Activated gamma-delta T cell treated with Interleukin-2 at 50 U/mL for 16 hours (primary cell): Measurements from ENCODE around the gene CAPG.

Source experiments
- DNase-seq: peaks from one replicate; pipeline ENCODE4 v3.0.0-alpha.2; 2020

Gene CAPG

DNA sequence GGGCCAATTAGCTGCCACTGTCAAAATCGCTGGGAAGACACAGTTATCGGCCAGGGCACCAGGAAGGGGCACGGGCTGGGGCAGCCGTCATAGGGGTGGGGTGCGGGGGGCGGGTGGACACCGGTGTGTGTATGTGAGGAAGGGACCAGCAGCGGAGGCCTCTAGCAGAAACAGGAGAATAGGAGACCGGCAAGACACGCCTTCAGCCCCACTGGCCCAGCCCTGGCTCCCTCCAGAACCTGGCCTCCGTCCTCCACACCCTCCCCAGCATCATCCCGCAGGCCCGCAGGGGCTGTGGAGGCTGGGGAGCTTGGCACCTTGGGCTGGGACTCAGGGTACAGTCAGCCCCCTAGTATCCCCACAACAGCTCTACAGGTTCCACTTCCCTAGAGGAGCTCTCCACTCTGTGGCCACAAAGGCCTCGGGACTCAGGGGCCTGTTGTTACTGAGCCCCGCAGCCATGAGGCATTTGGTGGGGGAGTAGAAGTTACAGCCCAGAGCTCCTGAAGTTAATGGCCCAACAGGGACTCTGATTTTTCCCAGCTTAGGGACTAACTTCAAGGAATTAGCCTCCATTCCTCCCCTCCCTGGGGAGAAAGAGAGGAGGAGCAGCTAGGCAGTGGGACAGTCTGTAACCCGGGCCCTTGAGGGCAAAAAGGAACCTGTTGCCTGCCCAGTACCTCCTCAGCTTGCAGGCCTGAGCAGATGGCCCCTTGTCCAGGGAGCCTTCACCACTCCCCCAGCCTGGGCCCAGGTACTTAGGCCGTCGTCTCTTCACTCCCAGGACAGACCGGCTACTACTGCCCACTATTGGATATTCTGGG lies 28.2 kb upstream of the CAPG start:
- no peak for DNase-seq

DNA sequence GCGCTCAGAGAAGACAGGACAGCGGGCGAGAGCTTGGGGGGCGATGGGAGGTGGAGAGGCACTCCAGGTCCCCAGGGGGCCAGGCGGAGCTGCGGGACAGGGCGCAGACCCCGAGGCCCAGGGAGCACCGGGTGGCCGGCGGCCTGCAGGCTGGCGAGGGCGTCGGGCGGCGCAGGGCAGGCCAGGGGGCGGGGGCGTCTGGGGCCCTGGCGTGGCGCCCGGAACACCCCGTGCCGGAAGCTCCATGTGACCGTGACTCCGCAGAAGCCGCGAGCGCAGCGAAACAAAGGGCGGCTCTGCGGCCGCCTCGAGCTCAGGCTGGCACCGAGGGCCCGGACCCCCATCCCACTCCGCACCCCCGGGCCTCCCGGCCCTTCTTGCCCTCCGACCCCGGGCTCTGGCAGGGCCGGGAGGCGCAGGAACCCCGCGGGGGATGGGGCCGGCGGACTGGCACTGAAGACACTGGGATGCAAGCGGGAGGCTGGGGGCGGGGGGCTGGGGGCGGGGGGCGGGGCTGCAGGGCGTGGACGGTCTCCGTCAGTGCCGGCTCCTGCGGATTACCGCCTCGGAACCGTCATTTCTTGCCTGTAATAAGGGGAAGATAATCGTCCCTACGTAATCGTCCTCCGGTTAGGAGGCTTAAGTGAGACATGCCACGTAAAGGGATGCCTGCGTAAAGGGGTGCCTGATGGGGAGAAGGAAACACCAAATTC lies 27.5 kb upstream of the CAPG start:
- DNase-seq, result peak; percentile 68

DNA sequence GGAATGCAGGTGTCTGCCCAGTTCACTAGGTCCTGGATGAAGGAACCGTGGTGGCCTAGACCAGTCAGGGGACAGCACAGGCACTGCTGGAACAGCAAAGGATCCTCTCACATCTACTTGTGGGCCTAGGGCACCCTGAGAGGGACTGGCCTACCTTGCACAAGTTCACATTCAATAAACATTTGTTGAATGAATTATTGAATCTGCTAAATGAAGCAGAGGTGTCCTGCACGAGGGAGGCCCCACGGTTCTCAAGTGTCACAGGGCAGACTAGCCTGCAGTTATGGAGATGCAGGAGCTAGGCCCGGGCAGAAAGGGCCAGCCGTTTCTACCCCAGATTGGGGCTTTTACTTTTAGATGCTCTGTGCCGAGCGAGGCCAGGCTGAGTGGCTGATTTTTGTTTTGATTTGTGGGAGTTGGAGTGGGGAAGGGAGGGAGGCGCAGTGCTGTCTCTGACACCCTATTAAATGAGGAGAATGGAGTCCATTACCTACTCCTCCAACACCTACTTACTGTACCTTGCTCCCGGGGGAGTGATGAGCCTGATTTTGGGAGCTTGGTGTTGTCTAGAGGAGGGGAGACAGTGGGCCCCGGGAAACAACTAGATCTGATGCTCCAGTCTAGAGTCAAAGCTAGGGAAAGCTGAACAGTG lies 26.8 kb upstream of the CAPG start:
- DNase-seq, result no peak

DNA sequence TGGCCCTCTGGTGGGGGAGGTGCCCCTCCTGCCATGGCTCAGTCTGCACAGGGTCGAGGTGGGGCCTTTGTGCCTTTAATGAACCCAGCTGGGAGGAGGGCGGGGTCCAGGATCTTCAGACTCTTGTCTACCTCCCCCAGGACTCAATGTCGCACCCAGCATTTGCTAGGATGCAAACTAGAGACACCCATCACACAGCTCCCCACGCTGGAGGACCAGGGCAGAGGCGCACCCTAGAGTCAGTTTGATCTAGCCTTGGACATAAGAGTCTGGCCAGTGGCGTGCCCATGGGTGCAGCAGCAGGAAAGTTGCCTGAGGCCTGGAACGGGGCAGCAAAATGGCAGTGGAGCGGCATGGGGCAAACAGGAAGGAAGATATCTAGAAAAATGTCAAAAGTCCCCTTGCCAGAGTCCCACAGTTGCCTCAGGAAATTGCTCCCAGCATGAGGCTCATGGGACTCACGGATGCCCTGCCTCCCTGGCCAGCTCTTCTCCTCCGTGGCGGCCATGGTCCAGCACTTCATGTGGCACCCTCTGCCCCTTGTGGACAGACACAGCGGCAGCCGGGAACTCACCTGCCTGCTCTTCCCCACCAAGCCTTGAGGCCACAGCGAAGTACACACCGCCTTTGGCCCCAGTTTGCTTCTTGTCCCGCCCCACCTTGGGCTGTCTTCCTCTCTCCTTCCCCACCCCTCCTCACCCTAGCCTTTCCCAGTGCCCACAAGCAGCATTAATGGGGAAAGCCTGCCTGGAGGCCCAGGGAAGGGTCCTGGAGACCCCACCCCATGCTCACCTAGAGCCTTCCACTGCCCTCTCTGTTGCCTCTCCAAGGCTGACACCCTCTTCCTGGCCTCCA lies 26.0 kb upstream of the CAPG start:
- no peak for DNase-seq

DNA sequence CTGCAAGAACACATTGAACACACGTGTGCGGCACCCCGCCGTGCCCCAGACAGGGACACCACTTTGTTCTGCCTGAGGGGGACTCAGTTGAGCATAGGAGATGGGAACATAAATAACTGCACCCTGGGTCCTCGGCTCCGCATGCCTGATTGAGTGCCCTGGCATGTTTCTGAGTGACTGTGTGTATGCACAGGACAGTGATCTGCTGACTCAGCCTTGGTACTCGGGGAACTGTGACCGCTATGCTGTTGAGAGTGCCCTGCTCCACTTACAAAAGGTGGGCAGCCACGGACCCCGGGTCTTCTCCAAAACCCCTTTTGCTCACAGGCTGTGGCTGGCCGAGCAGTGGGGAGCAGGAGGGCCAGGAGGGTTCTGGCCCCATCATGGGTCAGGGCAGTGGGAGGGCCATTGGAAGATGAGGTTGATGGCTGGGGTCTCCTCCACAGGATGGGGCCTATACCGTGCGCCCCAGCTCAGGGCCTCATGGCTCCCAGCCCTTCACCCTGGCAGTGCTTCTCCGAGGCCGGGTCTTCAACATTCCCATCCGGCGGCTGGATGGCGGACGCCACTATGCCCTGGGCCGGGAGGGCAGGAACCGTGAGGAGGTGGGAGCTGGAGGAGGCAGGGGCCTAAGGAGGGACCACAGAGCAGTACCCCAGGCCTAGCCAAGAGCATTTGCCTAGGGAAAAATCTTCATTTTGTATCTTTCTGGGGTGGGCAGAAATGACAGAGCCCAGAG lies 25.2 kb upstream of the CAPG start:
- no peak for DNase-seq

DNA sequence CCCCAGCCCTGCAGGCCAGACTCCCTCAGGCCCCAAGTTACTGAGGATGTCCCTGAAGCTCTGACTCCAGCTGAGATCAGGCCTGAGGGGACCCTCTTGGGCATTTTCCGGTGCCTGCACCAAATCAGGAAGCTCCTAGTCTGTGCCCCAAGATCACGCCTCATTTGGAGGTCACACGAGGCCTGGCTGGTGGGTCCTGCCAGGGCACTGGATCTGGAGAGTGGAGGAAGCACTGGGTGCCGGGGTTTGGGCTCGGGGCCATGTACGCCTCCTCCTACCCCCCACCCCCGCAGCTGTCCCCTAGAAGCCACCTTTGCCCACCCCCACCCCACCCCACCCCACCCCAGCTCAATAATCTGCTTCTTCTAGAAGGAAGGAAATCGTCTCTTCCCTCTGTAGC lies 24.5 kb upstream of the CAPG start:
- no peak for DNase-seq

DNA sequence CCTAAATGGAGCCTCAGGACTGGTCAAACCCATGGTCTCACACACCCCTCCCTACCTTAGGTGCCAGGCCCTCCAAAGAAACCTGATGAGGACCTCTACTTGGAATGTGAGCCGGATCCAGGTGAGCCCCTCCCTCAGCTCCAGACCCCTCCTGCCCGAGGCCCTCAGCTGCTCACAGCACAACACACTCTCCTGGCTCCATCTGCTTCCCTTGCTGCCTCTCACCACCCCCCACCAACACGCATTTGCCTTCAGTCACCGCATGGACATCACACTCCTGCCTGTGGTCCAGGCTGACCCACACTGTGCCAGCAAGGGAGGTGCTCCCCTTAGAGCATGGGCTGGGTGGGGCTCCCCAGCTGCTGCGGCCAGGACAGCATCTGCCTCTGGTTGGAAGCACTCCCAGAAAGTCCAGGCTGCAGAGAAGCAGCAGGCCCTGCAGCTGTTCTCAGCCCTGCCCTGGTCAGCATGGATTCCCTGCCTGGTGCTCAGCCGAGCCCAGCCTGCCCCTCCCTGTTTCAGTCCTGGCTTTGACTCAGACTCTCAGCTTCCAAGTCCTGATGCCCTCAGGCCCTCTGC lies 23.4 kb upstream of the CAPG start:
- DNase-seq, result no peak

DNA sequence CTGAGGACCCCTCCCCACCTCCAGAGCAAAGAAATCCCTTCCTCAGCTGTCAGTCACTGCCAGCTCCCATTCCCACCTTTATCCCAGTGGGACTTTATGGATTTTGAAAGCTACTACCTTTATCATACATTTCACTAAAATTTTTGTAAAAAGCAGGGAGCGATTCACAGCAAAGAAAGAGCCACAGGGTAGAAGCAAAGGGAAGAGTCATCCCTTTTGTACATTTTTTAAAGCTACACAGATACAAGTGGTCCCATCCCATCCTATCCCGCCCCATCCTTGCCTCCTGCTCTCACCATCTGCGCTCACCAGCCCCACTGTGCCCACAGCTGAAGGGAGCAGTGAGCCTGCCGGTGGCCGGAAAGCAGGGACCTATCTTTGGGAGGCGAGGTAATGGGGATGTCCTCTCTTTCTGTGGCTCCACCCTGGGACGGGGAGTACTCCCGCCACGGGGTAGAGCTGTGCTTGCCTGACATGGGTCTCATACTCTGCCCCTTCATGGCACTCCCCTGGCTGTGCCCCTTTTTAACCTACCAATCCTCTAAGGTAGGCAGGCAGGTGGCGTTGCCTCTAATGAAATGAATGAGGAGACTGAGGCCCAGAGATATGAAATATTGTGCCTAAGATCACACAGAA lies 21.5 kb upstream of the CAPG start:
- DNase-seq, result no peak

DNA sequence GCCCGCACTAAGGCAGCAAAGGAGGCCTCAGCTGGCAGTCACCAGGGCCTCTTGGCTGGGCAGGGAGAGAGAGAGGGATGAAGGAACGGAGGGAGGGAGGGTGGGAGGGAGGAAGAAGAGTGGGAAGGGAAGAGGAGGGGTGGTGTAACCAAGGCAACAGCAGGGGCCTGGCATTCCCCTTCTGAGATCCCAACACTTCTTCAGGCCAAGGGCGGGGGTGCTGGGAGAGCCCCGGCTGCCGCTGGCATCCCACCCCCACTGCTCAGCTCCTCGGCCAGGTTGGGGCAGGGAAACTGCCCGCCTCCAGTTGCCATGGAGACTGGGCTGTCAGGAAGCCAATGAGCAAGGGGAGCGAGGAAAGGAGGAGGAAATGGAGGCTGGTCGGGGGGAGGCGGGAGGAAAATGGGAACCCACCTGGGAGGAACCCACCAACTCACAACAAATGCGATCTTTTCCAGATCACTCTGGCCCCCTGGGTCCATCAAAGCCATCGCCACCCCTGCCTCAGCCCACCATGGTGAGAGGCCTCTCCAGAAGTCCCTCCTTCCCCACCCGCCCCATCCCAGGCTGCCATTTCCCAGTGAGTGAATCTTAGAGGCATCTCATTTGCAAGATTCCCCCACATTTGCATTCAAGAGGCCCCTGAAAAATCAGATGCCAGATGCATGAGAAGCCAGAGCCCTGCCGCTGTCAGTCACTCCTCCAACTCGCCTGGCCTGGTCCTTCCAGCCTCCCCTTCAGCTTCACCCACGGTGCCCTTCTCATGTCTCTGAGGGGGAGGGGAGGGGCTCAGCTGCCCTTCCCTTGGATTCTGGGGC lies 20.8 kb upstream of the CAPG start:
- no peak for DNase-seq

DNA sequence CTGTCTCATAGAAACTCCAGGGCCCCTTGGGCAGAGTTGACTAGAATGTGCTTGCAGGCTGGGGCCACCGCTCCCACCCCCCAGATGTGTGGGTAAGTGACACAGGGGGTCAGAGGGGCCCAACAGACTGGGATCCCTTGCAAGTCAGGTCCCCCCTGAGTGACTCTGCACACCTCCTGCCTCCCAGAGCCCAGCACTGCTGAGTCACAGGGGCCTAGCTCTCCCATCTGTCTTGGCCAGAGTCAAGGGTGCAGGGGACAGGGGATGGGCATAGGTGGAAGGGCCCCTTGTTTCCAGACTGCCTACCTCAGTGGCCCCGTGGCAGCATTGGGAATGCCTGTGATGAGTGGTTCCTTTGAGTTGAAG lies 19.7 kb upstream of the CAPG start:
- DNase-seq, result no peak

DNA sequence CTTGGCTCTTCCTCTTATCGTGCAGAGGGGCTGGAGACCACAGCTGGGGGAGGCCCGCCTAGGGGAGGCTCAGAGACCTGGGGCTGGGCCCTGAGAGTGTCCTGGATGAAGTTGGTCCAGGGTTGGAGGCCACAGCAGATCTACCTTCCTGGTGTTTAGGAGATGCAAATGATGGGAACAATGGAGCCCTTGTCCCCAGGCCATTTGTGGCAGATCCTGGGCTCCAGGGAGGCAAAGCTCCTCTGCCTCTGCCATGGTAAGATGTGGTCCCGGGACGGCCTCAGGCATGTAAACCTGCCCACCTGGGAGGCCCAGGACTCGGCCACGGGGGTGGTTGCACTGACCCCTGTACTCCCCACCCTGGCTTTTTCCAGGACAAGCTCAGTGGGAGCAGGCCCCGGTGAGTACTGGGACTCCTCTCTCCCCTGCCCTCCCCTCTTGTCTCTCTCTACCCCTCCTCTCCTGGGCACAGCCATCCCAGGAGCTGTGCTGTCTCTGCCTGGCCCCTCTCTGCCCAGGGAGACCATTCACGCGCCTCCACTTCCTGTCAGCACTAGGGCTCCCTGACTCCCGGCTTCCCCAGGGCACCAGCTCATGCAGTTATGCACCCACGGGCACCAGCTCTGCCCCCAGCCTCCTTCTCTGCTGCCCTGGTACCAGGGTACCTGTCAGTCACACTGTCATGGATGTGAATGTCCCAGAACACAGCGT lies 19.2 kb upstream of the CAPG start:
- DNase-seq, result no peak

DNA sequence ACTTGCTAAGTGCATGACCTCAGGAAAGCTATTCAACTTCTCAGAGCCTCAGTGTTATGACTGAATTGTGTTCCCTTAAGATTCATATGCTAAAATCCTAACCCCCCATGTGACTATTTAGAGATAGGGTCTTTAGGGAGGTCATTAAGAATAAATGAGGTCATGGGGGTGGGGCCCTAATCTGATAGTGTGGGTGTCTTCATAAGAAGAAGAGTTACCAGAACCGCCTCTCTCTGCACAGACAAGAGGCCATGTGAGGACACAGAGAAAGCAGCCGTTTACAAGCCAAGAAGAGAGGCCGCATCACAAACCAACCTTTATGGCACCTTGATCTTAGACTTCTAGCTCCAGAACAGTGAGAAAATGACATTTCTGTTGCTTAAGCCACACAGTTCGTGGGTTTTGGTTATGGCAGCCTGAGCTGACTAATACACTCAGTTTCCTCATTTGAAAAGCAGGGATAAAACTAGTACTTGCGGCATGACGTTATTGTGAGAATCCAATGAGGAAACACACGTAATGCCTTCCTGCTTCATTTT lies 18.2 kb upstream of the CAPG start:
- DNase-seq, result no peak

DNA sequence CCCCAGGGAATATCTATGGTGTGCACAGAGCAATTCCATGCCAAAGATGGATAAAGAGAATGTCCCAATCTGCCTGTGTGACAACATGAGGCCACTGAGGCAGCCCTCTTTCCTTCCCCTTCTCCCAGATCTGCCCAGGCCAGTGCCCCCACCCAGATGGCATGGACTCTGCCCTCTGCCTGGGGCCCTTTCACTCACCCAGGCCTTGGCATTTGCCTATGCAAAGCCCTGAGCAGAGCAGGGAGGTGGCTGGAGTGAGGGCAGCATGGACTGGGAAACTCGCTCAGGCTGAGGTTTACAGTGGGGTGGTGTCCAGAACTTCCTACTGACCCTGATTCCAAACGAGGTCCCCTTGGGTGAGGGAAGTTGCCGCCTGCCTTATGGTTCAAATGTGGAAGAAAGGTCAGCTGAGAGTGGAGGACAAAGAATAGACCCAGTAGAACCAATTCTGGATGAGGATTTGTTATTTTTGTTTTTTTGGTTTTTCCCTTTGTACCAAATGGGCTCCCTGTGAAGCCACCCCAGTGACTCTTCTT lies 17.2 kb upstream of the CAPG start:
- DNase-seq, result no peak

DNA sequence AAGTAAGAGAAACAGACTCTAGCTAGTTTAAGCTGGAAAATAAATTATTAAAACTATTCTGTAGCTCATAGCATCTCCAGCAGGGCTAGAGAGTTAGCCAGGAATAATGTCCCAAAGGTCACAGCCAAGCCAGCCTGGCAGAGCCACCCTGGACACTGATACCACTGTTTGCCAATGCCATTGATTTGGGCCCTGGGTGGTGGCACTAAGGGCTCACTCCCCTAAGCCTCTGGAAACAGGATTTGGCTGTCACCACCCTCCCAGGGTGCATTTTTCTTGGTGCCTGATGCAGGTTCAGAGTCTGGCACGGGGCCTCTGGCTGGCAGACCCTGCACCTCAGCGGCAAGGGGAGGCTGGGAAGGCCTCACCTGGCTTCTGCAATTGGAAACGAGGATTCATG lies 15.4 kb upstream of the CAPG start:
- no peak for DNase-seq

DNA sequence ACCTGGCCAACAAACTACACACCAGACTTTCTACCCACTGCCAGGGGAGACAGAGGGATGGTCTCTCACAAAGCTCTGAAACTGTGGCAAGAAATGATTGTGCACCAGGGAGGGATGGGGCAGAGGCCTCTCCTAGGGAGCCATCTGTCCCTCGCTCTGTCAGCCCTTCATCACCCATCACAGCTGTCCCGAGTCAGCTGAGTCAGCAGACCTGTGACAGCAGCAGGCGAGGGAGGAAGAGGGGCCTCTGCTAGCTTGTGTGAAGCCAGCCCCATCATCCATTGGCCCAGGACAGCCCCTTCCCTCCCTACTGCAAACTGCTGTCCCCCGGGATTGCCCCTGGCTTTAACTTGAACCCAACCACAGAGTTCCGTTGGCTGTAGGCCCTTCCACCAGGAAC lies 13.4 kb upstream of the CAPG start:
- no peak for DNase-seq

DNA sequence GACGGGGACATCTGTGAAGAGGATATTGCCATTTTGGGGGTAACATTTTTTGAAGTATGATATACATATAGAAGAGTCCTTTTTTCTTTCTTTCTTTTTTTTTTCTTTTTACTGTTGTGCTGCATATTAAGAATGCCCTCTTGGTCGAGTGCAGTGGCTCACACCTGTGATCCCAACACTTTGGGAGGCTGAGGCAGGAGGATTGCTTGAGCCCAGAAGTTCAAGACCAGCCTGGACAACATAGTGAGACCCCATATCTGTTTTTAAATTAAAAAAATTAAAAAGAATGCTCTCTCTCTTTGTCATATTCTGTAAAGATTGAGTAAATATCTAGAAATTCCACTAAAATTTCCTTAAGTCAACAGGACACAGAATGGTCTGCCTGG lies 11.9 kb upstream of the CAPG start:
- DNase-seq, result no peak

DNA sequence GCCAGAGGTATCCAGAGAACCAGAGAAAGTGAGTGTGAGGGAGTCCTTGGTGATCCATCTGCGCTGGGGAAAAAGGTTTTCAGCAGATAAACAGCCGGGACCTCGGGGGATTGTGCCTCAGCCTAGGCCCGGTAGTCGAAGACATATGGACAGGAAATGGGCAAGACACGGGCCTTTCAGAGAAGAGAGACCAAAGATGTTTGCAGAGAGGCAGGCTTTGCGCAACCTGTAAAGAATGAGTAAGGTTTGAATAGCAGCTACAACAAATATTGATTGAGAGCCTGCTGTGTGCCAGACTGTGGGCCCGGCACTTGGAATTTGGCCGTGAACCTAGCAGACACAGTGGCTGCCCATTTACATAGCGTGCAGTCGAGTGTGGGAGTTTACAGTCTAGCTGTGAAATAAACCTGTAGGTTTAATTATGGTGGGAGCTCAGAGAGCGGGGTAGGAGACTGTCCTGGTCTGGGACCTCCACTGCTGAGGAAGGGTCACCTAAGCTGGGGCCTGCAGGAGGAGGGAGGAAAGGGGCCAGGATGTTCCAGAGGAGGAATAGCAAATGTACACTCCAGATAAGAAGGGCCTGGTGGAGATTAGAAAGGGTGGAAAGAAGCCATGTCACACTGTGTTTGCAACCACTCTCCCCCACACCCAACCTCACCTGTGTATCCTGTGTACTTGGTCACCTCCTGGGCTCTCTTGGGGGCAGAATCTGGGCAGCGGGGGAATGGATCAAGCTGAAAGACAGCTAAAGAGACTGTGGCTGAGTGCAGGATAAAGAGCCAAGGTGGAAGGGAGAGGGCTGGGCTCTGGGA lies 11.3 kb upstream of the CAPG start:
- no peak for DNase-seq

DNA sequence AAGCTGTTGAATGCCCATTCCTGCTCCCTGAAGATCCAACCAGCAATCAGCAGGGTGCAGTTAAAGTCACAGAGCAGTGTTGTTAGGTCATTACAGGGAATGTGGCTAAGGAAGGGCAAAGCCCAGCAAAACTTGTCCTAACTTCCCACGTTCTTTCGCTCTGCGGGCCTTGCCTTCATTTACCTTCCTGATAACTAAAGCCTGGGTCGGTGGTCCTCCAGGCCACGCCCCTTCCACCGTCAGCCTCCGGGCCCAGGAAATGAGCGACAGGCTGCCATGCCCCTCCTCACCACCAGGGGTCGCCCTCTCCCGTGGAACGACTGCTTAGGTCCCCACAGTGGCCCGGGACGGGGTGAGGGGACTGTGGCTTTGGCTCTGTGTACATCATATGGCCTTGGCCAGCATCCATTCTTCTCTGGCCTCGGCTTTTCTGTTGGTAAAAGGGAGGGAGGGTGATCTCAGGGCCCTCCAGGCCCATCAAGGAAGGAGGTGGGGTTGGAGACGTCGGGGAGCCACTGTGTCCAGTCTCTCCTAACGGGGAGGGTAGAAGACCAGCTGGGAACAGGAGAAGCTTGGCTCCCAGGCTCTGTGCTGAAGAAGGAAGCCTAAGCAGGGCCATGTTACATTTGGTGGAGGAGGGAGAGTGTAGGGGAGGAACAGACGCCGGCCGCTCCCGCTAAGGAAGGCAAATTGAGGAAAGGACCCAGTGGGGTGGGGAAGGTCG lies 10.5 kb upstream of the CAPG start:
- DNase-seq, result peak; percentile 92
